D341Med (cell line): ENCODE measurements around the gene TARBP1.

ENCODE experiments used
- DNase-seq: peaks from one replicate; pipeline ENCODE4 v3.0.0; 2012; ENCODE audit warnings: low spot score

Gene TARBP1

DNA sequence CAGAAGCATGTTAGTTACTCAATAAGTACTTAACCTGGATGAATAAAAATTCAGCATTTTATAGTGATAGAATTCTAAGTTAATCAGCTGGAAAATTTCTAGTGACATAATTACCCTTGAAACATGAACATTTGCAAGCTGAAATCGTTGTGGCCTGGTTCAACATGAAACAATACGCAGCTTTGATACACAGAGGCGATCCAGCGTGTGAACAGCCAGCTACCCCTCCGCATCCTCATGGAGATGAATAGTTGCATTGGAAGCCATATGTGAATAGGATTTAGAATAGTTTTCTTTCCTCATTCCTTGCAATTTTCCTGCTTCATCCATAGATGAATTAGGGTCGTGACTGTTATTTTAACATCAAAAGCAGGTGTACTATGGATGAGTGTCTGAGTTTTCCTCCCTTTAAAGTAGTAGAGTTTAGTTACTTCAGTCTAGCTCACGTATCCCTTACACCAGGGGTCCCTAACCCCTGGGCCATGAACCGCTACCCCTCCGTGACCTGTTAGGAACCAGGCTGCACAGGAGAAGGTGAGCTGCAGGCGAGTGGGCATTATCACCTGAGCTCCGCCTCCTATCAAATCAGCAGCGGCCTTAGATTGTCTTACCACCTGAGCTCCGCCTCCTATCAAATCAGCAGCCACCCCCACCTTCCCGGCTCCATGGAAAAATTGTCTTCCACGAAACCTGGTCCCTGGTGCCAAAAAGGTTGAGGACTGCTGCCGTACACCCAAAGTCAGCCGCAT lies 6.2 kb upstream of the TARBP1 start:
- DNase-seq = no peak

DNA sequence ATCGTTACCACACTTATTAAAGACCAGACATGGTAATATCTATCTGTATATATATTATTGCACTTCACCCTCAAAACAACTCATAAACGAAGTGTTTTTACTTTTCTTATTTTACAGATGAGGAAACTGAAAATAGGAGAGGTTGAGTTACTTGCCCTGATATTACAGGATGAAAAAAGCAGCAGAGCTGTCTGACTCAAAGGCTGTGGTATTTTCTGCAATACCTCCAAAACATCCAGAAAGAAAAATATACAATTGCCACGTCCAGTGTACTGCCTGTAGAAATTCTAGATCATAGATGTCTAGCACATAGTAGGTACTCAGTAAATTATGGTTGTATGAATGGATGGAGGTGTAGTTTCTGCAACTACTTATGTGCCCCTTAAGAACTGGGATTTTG lies 5.2 kb upstream of the TARBP1 start:
- no peak for DNase-seq

DNA sequence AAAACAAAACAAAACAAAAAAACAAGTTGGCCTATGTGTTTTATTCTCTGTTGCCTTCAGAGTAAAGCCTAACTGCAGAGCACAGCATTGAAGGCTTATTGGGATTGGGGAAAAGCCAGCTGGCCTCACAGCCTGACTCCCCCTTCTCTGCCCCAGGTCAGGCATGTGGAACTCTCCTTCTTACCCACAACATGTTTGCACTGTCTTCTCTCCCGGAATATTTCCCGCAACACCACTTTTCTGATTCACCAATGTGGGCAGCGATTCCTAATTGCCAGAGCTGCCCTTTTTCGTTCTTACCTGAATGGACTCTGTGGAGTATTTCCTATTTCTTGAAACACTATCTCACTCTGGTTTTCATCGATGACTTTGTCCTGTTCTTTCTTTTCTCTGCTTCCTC lies 2.8 kb upstream of the TARBP1 start:
- DNase-seq = no peak

DNA sequence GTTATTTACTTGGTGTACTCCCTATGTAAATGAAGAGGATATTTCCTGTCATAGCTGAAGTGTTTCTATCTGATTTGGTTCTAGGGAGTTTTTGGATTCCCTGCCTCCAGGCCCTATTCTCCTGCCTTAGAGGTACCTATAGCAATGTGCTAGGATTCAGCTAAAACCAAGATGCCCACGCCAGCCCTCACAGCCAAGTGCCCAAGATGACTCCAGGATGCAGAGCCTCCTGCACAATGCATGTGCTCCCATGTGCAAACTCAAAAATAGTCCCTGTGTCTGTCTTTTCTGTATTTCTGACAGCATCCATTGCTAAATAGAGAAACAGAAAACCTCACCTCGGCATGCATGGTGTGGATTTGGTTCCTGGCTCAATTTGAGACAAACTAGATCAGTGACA lies 887 bp upstream of the TARBP1 start:
- DNase-seq = no peak

DNA sequence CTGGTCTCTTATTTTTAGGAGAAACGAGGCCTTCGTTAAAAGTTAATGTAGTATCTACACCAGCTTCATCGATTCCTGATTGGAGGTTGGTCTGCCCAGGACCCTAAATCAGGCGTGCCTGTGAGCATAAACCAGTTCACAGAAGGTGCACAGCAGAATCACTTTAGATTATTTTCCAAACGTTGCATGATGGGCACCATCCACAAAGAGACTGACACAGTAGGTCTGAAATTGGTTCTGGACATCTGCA lies 256 bp upstream of the TARBP1 start:
- no peak for DNase-seq

DNA sequence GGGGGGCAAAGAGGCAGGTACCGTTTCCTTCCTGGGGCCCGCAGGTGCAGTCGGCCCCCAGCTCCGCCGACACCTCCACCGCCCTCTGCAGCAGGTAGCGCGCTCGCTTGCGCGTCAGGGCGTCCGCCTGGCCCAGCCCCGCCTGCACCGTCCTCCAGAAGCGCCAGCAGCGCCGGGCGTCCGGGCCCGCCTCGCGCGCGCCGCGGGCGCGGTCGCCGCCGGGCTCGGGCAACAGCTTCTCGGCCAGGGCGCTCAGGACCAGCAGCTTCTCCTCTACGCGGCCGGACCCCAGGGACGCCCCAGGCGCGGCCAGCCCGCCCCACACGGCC lies 863 bp downstream of the TARBP1 start:
- peak; percentile 90 for DNase-seq

DNA sequence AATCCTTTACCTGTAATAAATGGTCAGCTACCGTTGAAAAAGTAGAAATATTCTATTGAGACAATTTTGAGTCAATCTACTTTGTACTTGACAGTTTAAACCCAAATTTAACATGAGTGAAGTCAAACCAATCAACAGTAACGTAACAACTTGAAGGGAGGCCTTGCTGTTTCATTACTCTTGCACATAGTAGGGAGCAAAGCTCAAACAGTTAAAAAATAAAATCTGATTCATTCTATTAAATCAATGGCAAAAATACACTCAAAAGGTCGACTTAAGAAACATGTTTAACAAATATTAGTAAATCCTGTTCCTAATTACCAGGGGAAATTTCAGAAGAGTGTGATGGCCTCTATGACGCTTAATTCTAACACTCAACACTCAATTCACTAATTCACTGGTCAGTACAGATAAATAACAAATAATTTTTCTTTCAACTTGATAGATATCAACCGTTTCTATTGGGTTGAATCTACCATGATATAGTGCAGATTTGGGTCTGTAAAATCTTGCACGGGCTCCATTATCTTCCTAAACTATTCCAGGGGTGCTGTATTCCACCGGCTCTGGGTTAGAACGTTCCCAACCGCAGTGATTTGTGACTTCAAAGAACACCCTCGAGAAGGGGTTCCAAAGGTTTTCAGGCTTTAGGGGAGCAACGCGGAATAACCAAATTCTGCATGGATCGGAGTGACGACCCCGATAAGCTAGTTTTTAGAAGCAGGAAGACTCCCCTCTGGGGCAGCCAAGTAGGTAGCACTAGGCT lies 1.4 kb downstream of the TARBP1 start:
- no peak for DNase-seq

DNA sequence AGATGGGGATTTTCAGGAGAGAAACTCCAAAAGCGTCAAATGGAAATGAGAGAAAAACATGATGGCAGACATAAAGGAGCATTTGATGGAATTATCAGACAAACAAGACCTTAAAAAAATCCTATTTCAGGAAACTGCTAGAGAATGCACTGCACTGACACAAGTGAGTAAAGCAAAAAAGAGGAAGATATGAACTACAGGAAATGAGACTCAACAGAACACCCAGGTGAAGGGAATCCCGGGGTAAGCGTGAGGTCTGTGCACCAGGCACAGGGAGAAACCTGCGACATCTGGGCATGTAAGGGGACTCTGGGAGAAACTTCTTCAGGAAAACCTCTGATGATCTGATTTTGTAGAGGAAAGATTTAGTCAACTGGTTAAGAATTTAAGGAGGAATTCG lies 2.8 kb downstream of the TARBP1 start:
- DNase-seq = no peak

DNA sequence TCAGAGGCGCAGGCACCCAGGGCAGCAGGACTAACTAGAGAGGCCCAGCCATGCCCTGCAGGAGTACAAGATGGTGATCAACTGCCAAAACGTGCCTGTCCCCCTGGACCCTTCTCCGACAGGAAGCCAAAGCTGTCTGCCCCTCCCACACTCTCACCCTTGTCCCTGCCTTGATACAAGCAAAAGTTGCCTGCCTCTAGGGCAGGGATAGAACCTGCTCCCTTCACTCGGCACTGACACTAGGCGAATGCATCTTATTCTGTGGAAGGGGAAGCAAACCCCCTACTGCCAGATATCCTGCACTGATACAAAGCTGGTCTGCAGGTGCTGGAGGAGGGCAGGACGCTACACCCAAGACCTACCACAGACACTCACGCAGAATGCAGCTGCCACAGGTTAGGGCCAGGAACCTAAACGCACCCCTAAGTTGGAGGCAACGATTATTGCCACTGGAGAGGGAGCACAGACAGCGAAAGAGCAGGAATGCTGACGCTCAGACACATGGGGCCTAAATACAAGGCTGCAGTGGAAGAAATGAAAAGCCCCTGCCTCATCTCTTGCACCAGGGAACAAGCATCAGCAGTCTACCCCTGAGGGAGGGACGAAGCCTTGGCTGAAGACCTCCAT lies 3.7 kb downstream of the TARBP1 start:
- no peak for DNase-seq

DNA sequence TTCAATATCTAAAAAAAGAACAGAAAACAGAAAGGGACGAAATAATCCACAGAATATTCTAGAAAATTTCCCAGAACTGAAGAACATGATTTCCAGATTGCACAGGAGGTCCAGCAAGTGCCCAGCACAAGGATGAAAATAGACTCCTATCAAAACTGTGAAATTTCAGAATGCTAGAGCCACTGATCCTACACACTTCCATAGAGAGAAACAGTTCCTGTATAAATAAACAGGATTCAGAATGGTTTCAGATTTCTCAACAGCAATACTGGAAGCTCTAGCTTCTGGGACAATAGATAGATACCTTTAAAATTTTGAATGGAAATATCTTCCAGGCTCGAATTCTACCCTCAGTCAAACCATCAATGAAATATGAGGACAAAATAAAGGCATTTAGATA lies 4.6 kb downstream of the TARBP1 start:
- no peak for DNase-seq

DNA sequence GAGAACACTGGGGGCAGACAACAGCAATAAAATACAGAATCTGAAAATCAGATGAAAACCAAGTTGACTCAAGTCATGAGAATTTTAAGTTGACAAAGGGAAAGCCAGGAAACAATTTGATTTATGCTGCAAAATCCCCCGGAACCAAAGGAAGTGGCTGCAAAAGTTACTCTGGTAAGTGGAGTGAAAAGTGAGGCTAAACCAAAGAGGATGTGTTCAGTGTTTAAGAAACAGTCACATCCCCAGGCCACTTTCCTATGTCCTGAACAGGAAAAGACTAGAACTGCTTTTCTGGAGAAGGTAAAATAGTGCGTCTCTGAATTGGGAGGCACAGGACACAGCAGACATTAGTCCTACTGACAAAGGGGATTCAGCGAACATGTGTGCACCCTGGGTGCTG lies 5.9 kb downstream of the TARBP1 start:
- DNase-seq = no peak

DNA sequence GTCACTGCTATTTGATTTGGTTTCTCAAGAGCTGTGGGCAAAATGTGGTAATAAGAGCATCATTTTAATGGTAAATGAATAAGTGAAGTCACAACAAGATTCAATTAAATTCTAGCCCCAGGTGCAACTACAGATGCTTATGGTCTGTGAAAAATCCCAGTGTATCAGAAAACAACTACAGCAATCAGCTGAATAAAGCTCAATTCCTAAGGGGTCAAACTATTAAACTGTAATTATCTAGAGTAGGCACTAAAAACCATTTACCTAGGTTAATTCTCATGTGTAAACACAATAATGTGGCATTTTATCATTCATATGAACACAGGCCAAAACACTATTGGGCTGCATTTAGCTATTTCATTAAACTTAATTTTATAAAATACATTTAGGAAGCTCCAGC lies 9.6 kb downstream of the TARBP1 start:
- DNase-seq = no peak

DNA sequence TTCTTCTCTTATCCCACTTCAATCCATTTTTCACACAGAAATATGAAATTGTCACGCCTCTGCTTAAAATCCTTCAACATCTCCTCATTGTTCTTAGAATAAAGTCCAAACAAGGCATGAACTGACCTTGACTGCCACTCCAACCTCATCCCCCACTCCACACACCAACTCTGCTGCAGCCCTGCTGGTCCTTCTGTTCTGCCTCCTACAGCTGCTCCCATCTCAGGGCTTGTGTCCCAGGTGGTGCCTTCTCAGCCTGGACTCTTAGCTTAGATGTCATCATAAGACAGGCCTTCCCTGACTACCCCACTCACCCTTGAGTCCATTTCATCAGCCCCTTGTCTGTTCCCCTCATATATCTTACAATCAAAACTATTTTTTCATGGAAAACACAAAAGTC lies 10.4 kb downstream of the TARBP1 start:
- DNase-seq = no peak

DNA sequence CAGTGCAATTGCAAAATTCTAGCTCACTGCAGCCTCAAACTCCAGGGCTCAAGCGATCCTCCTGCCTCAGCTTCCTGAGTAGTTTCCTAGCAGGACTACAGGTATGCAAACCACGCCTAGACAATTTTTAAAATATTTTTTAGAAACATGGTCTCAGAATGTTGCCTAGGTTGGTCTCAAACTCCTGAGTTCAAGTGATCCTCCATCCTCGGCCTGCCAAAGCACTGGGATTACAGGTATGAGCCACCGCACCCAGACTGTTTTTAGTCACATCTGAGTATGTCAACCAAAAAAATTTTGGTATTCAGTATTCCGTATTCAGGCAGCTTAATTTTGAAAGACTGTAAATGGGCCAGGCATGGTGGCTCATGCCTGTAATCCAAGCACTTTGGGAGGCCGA lies 11.2 kb downstream of the TARBP1 start:
- no peak for DNase-seq

DNA sequence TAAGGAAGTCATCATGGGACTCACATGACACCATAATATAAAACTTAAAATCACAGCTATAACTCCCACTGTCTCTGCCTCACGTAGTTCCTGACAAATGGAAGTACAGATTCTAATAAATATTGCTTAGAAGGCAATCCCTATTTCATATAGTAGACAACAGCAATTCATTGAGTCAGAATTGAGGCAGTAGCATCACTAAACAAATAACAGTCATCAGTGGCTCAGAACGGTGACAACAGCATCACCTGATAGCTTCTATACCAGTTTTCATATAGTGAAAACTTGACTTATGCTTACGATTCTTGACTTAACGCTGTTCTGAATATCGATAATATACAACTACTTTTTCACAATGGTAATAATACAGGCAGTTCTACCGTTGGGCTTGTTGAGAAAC lies 12.0 kb downstream of the TARBP1 start:
- DNase-seq = no peak

DNA sequence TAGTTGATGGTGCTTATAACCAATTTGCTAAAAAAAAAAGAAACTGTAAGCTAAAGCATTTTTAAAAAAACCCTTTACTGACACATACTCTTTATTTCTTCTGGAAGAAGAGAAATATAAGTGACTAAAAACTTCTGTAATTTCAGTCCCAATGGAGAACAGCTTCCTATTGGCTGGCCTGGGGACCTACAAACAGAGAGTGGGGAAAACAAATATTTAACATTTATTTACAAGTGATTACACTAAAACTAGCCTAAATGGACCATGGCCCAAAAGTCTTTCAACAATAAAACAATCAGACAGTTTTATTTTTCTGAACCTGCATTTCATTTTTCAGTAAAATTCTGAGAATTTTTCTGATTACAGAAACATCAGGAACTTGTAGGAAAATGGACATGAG lies 15.2 kb downstream of the TARBP1 start:
- DNase-seq = no peak

DNA sequence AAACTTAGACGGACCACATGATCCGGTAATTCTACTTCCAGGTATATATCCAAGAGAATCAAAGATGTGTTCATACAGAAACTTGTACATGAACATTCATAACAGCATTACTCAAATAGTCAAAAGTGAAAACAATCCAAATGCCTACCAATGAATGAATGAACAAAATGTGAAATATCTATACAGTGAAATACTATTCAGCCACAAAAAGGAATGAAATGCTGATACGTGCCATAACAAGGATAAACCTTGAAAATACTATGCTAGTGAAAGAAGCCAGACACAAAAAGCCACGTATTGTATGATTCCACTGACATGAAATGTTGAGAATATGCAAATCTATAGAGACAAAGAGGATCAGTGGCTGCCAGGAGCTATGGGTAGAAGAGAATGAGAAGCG lies 18.3 kb downstream of the TARBP1 start:
- no peak for DNase-seq

DNA sequence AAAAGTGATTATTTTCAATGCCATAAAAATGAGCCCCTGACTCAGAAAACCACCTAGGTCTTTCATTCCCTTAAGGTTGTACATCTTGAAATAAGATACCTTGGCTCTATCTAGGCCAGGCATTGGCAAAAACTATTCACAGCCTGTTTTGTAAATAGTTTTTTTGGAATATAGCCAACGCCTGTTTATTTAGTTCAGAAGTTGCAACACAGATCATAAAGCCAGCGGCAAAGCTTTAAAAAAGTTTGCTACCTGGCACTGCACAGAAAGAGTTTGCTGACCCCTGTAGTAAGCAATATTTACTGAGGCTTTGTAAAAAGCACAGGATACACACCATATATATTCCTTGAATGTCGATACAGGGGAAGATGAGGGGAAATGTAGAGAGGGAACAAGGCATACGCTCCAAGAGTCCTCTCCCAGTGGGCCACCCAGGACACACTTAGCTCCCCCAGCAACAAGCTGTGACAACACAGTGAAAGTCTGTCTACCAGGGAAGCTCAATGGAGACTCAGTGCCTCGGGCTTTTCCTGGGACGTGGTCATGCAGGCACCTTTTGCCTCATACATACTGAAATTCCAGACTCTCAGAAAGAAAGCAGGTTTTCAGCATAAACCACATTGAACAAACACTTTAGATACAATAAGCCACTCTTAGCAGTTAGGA lies 20.5 kb downstream of the TARBP1 start:
- no peak for DNase-seq

DNA sequence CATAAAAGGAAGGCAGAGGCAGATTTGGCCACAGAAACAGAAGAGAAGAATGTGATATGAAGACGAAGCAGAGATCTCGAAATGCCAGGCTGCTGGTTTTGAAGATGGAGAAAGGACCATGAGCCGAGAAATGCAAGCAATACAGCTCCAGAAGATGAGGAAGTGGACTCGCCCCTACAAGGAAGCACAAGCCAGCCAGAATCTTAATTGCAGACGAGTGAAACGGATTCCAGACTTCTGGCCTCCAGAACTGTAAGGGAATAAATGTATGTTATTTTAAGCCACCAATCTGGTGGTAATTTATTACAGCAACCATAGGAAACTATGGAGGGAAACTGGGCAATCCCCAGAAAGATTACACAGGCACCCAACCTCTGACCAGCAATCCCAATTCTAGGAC lies 24.1 kb downstream of the TARBP1 start:
- DNase-seq = no peak

DNA sequence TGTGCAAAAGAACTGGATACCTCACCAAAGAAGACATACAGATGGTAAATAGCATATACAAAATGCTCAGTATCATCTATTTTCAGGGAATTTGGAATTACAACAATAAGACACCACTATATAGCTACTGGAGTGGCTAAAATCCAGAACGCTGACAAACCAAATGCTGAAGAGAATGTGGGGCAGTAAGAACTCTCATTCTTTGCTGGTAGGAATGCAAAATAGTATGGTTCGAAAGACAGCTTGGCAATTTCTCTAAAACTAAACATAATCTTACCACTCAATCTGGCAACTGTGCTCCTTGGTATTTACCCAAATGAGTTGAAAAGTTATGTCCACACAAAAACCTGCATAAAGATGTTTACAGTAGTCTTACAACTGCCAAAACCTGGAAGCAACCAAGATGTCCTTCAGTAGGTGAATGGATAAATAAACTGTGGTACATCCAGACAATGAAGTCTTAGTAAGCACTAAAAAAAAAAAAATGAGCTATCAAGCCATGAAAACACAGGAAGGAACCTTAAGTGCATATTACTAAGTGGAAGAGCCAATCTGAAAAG lies 26.5 kb downstream of the TARBP1 start:
- DNase-seq = no peak

DNA sequence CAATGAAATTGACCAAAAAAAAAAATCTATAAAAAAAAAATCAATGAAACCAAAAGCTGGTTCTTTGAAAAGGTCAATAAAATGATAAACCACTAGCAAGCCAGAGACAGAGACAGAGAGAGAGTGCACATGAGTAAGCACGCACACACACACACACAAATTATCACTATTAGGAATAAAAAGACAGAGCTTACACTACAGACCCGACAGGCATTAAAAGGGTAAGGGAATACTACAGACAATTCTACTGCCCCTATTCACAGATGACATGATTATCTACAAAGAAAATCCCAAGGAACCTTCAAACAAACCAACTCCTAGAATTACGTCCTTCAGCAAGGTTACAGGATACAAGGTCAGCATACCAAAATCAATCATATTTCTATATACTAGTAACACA lies 38.6 kb downstream of the TARBP1 start:
- DNase-seq = no peak

DNA sequence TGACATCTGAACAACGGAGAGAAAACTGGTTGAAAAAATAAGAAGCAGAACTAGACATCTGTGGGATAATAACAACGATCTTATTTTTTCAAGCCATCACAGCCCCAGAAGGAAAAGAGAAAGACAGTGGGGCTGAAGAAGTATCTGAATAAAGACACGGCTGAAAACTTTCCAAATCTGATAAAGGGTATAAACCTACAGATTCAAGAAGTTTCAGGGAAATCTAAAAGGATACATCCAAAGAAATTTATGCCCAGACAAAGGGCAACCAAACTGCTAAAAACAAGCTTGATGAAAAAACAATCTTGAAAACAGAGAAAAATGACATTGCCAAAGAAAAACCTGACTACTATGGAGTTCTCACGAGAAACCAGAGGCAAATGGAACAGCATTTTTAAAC lies 40.4 kb downstream of the TARBP1 start:
- DNase-seq = no peak
